Measurements from ENCODE around the gene NXPE1. TPM values are rescaled to one million over a fixed set of nuclear protein-coding genes. Genes with fewer than 3 reads are reported as not detected.

NXPE1 gene
- total and polyA plus RNA-seq, 2 donors (not counting 1 experiment from before 2014, with no cell fraction given), result not detected

DNA sequence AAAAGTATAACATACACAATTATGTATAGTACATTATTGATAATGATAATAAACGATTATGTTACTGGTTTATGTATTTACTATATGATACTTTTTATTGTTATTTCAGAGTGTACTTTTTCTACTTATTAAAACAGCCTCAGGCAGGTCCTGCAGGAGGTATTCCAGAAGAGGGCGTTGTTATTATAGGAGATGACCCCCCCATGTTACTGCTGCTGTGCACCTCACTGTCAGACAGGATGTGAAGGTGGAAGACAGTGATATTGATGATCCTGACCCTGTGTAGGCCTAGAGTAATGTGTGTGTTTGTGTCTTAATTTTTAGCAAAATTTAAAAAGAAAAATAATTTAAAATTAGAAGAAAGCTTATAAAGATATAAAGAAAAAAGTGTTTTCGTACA, 62.8 kb downstream of the NXPE1 start:
- Mint-ChIP-seq H3K4me3 (no peak overlapping the region), H3K27ac (no peak overlapping the region), H3K27me3 (peaks cover 5% of the 10 kb centered on the region), H3K9me3 (ENCODE audit: insufficient read depth) (no peaks in the 10 kb centered on the region), H3K4me1 (no peaks in the 10 kb centered on the region)
- no peaks in the 10 kb centered on the region for H4K20me1 ChIP-seq (ENCODE audit: control insufficient read depth, insufficient read depth, low read length, poor library complexity, severe bottlenecking)
- H3K9me3 ChIP-seq (ENCODE audit: control extremely low read depth in 1 of 3, control insufficient read depth in 2 of 3, insufficient read depth in 1 of 3, low read length in 2 of 3), result peaks cover 0 to 1% (median 0%) of the 10 kb centered on the region in 3 donors
- no peak for TF ChIP-seq EZH2 (IDR thresholded peaks at IDR 0.05; ENCODE audit: borderline replicate concordance, insufficient read depth, low read depth, low read length, poor library complexity, severe bottlenecking)
- TF ChIP-seq, protein P1, sequence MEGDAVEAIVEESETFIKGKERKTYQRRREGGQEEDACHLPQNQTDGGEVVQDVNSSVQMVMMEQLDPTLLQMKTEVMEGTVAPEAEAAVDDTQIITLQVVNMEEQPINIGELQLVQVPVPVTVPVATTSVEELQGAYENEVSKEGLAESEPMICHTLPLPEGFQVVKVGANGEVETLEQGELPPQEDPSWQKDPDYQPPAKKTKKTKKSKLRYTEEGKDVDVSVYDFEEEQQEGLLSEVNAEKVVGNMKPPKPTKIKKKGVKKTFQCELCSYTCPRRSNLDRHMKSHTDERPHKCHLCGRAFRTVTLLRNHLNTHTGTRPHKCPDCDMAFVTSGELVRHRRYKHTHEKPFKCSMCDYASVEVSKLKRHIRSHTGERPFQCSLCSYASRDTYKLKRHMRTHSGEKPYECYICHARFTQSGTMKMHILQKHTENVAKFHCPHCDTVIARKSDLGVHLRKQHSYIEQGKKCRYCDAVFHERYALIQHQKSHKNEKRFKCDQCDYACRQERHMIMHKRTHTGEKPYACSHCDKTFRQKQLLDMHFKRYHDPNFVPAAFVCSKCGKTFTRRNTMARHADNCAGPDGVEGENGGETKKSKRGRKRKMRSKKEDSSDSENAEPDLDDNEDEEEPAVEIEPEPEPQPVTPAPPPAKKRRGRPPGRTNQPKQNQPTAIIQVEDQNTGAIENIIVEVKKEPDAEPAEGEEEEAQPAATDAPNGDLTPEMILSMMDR (IDR thresholded peaks at IDR 0.05), result no peak
- H3K4me1 ChIP-seq (ENCODE audit: control insufficient read depth in 2 of 2, insufficient read depth in 2 of 2, low read length in 2 of 2), result no peaks in the 10 kb centered on the region
- H2AFZ ChIP-seq (ENCODE audit: insufficient read depth, low read depth, low read length, poor library complexity, severe bottlenecking), result no peak overlapping the region
- DNase-seq (no peak), ATAC-seq (ENCODE audit: low read depth) (no peak)
- H3K4me2 ChIP-seq (replicated peaks; ENCODE audit: low read depth, low read length, poor library complexity, severe bottlenecking), result no peak overlapping the region
- no CpG with 5 or more reads among the region's 3 CpGs for WGBS (ENCODE audit: insufficient coverage)
- intact Hi-C loops (cut with micrococcal nuclease), result no loop called here
- CTCF ChIA-PET, result no interaction called here
- no peaks in the 10 kb centered on the region for H3K27me3 ChIP-seq (replicated peaks in 1 of 4; ENCODE audit: control extremely low read depth in 1 of 4, control insufficient read depth in 3 of 4, insufficient read depth in 4 of 4, low read length in 3 of 4)
- H3K9ac ChIP-seq (ENCODE audit: low read length), result no peak overlapping the region
- POLR2A ChIA-PET, result no interaction called here
- no peak overlapping the region for H3K4me3 ChIP-seq (ENCODE audit: control extremely low read depth in 1 of 5, extremely low read depth in 1 of 5, insufficient read depth in 1 of 5, low read depth in 2 of 5, low read length in 4 of 5)
- no peak overlapping the region for H3K27ac ChIP-seq (ENCODE audit: low read length in 2 of 2)
- H3K36me3 ChIP-seq (replicated peaks in 1 of 2; ENCODE audit: control extremely low read depth in 1 of 2, control insufficient read depth in 1 of 2, extremely low read depth in 1 of 2, insufficient read depth in 2 of 2, low read length in 1 of 2), result no peaks in the 10 kb centered on the region
- H3K79me2 ChIP-seq (ENCODE audit: control insufficient read depth, insufficient read depth, low read length), result no peaks in the 10 kb centered on the region

DNA sequence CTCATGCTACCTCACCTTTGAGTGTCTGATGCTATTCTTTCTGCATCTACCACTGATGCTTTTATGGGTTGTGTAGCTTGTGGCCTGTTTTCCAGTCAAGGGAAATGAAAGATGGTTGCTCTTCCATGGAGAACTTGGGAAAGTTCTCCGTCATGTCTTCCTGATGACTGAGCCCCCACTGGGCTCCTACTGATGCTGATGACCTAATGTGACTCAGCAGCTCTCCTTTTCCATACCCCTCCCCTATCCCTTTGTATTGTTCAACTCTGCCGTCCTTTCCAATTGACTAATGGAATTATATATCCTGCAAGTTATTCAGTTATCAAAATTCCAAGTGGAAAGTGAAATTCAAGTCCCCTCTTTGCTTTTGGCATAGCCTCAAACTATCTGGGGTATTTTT, 75.8 kb downstream of the NXPE1 start:
- no peak for DNase-seq
- H3K9ac ChIP-seq (ENCODE audit: low read length), result no peak overlapping the region
- H3K9me3 Mint-ChIP-seq (ENCODE audit: insufficient read depth), result peaks cover 3% of the 10 kb centered on the region
- ChIA-PET POLR2A (no interaction called here), CTCF (no interaction called here)
- no peak overlapping the region for H2AFZ ChIP-seq (ENCODE audit: insufficient read depth, low read depth, low read length, poor library complexity, severe bottlenecking)
- H3K4me3 ChIP-seq (ENCODE audit: control extremely low read depth in 1 of 5, extremely low read depth in 1 of 5, insufficient read depth in 1 of 5, low read depth in 2 of 5, low read length in 4 of 5), result no peak overlapping the region
- peaks cover 8% of the 10 kb centered on the region for H3K4me1 Mint-ChIP-seq
- no peaks in the 10 kb centered on the region for H3K4me1 ChIP-seq (ENCODE audit: control insufficient read depth in 2 of 2, insufficient read depth in 2 of 2, low read length in 2 of 2)
- no peaks in the 10 kb centered on the region for H3K9me3 ChIP-seq (ENCODE audit: control extremely low read depth in 1 of 3, control insufficient read depth in 2 of 3, insufficient read depth in 1 of 3, low read length in 2 of 3)
- no peaks in the 10 kb centered on the region for H3K27me3 ChIP-seq (replicated peaks in 1 of 4; ENCODE audit: control extremely low read depth in 1 of 4, control insufficient read depth in 3 of 4, insufficient read depth in 4 of 4, low read length in 3 of 4)
- peaks cover 15% of the 10 kb centered on the region for H3K27me3 Mint-ChIP-seq
- intact Hi-C loops (cut with micrococcal nuclease), result no loop called here
- WGBS (ENCODE audit: insufficient coverage), result 88% methylated on average over 1 of the region's 2 CpGs
- H3K4me2 ChIP-seq (replicated peaks; ENCODE audit: low read depth, low read length, poor library complexity, severe bottlenecking), result no peak overlapping the region
- H3K4me3 Mint-ChIP-seq, result no peak overlapping the region
- ATAC-seq (ENCODE audit: low read depth), result no peak
- H3K27ac ChIP-seq (ENCODE audit: low read length in 2 of 2), result no peak overlapping the region
- H4K20me1 ChIP-seq (ENCODE audit: control insufficient read depth, insufficient read depth, low read length, poor library complexity, severe bottlenecking), result no peaks in the 10 kb centered on the region
- no peak overlapping the region for H3K27ac Mint-ChIP-seq
- no peak for TF ChIP-seq EZH2 (IDR thresholded peaks at IDR 0.05; ENCODE audit: borderline replicate concordance, insufficient read depth, low read depth, low read length, poor library complexity, severe bottlenecking)
- TF ChIP-seq, protein P1 (IDR thresholded peaks at IDR 0.05), result no peak
- no peaks in the 10 kb centered on the region for H3K36me3 ChIP-seq (replicated peaks in 1 of 2; ENCODE audit: control extremely low read depth in 1 of 2, control insufficient read depth in 1 of 2, extremely low read depth in 1 of 2, insufficient read depth in 2 of 2, low read length in 1 of 2)
- no peaks in the 10 kb centered on the region for H3K79me2 ChIP-seq (ENCODE audit: control insufficient read depth, insufficient read depth, low read length)

Measured in B cell (primary cell).